ENCODE measurements around the gene ACSF3. TPM values are rescaled to one million over a fixed set of nuclear protein-coding genes. Genes with fewer than 3 reads are reported as not detected.
A peak's percentile ranks its signal among the peaks of the same experiment; 100 is the strongest.

Gene ACSF3
- total RNA-seq, 3 donors from 2014 or later (not counting 1 experiment from before 2014, with no cell fraction given), result 45.0 to 71.4 (median 51.6) TPM

GRCh38 chr16:89081556-89081955 lies 12.1 kb upstream of the ACSF3 start:
- H3K4me3 ChIP-seq (ENCODE audit: low read length), result no peak overlapping the region
- no peaks in the 10 kb centered on the region for H3K9me3 ChIP-seq (ENCODE audit: control insufficient read depth, insufficient read depth, low read length)
- Mint-ChIP-seq H3K4me1 (no peaks in the 10 kb centered on the region), H3K4me3 (no peak overlapping the region), H3K27ac (no peak overlapping the region), H3K9me3 (no peaks in the 10 kb centered on the region), H3K36me3 (no peaks in the 10 kb centered on the region), H3K27me3 (ENCODE audit: low read depth in 2 of 2) (no peaks in the 10 kb centered on the region)
- DNase-seq (no peak), ATAC-seq (no peak)
- no peaks in the 10 kb centered on the region for H3K27me3 ChIP-seq (ENCODE audit: control insufficient read depth, insufficient read depth, low read length)
- H3K4me1 ChIP-seq (ENCODE audit: control insufficient read depth, insufficient read depth, low read length), result no peaks in the 10 kb centered on the region
- H3K36me3 ChIP-seq (ENCODE audit: control insufficient read depth, insufficient read depth, low read length), result no peaks in the 10 kb centered on the region
- no peak for TF ChIP-seq CTCF (IDR thresholded peaks at IDR 0.05)
- intact Hi-C loops (cut with micrococcal nuclease), result no loop called here
- H3K27ac ChIP-seq (ENCODE audit: low read length), result no peak overlapping the region
- 93% methylated on average over 13 of the region's 13 CpGs for WGBS (ENCODE audit: insufficient coverage)

GRCh38 chr16:89084411-89084810 lies 9.2 kb upstream of the ACSF3 start:
- Mint-ChIP-seq H3K4me1 (no peaks in the 10 kb centered on the region), H3K9me3 (no peaks in the 10 kb centered on the region), H3K4me3 (peak overlapping the region; percentile 42), H3K27me3 (ENCODE audit: low read depth in 2 of 2) (peaks cover 5% of the 10 kb centered on the region in 2 donors), H3K36me3 (no peaks in the 10 kb centered on the region), H3K27ac (no peak overlapping the region)
- DNase-seq (no peak), ATAC-seq (no peak)
- intact Hi-C loops (cut with micrococcal nuclease), result no loop called here
- Histone ChIP-seq H3K9me3 (ENCODE audit: control insufficient read depth, insufficient read depth, low read length) (no peaks in the 10 kb centered on the region), H3K4me1 (ENCODE audit: control insufficient read depth, insufficient read depth, low read length) (no peaks in the 10 kb centered on the region), H3K4me3 (ENCODE audit: low read length) (no peak overlapping the region), H3K27ac (ENCODE audit: low read length) (no peak overlapping the region), H3K36me3 (ENCODE audit: control insufficient read depth, insufficient read depth, low read length) (no peaks in the 10 kb centered on the region), H3K27me3 (ENCODE audit: control insufficient read depth, insufficient read depth, low read length) (no peaks in the 10 kb centered on the region)
- WGBS (ENCODE audit: insufficient coverage), result 82% methylated on average over 11 of the region's 12 CpGs
- no peak for TF ChIP-seq CTCF (IDR thresholded peaks at IDR 0.05)

- no peak overlapping the region for H3K4me3 ChIP-seq (ENCODE audit: low read length)
- no peak overlapping the region for H3K27ac Mint-ChIP-seq
- no peak for TF ChIP-seq CTCF (IDR thresholded peaks at IDR 0.05)
- intact Hi-C loops (cut with micrococcal nuclease), result no loop called here
- no peaks in the 10 kb centered on the region for H3K36me3 ChIP-seq (ENCODE audit: control insufficient read depth, insufficient read depth, low read length)
- WGBS (ENCODE audit: insufficient coverage), result 85% methylated on average over 28 of the region's 28 CpGs
- H3K4me1 ChIP-seq (ENCODE audit: control insufficient read depth, insufficient read depth, low read length), result no peaks in the 10 kb centered on the region
- H3K27ac ChIP-seq (ENCODE audit: low read length), result no peak overlapping the region
- H3K4me3 Mint-ChIP-seq, result no peak overlapping the region
- H3K27me3 ChIP-seq (ENCODE audit: control insufficient read depth, insufficient read depth, low read length), result no peaks in the 10 kb centered on the region
- peaks cover 5 to 11% of the 10 kb centered on the region in 2 donors for H3K27me3 Mint-ChIP-seq (ENCODE audit: low read depth in 2 of 2)
- no peaks in the 10 kb centered on the region for H3K9me3 ChIP-seq (ENCODE audit: control insufficient read depth, insufficient read depth, low read length)
- H3K9me3 Mint-ChIP-seq, result no peaks in the 10 kb centered on the region
- H3K4me1 Mint-ChIP-seq, result no peaks in the 10 kb centered on the region
- DNase-seq, result no peak
- ATAC-seq, result no peak
- no peaks in the 10 kb centered on the region for H3K36me3 Mint-ChIP-seq
Observed at GRCh38 chr16:89084814-89085612, 8.6 kb upstream of the ACSF3 start.

- 89% methylated on average over 9 of the region's 9 CpGs for WGBS (ENCODE audit: insufficient coverage)
- H3K27me3 ChIP-seq (ENCODE audit: control insufficient read depth, insufficient read depth, low read length), result no peaks in the 10 kb centered on the region
- Mint-ChIP-seq H3K27ac (no peak overlapping the region), H3K36me3 (no peaks in the 10 kb centered on the region), H3K9me3 (no peaks in the 10 kb centered on the region), H3K4me3 (no peak overlapping the region), H3K27me3 (ENCODE audit: low read depth in 2 of 2) (peaks cover 7 to 18% of the 10 kb centered on the region in 2 donors), H3K4me1 (no peaks in the 10 kb centered on the region)
- H3K27ac ChIP-seq (ENCODE audit: low read length), result no peak overlapping the region
- DNase-seq (no peak), ATAC-seq (no peak)
- intact Hi-C loops (cut with micrococcal nuclease), result no loop called here
- H3K36me3 ChIP-seq (ENCODE audit: control insufficient read depth, insufficient read depth, low read length), result no peaks in the 10 kb centered on the region
- no peaks in the 10 kb centered on the region for H3K4me1 ChIP-seq (ENCODE audit: control insufficient read depth, insufficient read depth, low read length)
- H3K4me3 ChIP-seq (ENCODE audit: low read length), result no peak overlapping the region
- TF ChIP-seq CTCF (IDR thresholded peaks at IDR 0.05), result no peak
- H3K9me3 ChIP-seq (ENCODE audit: control insufficient read depth, insufficient read depth, low read length), result no peaks in the 10 kb centered on the region
Observed at GRCh38 chr16:89085755-89086154, 7.9 kb upstream of the ACSF3 start.

All from natural killer cell (primary cell).